Erythroblast (primary cell): ENCODE data around the gene TPP1.

Source experiments
- DNase-seq, 2 experiments: peaks; one replicate each; lab custom pipeline; 2025; lab: John Stamatoyannopoulos, UW
- GATA1 ChIP-seq: IDR thresholded peaks from 2 replicates; pipeline ENCODE4 v1.6.1; 2011; ENCODE audit warnings: low read depth, mild to moderate bottlenecking, control low read depth, low read length, moderate library complexity
- POLR2A ChIP-seq: IDR thresholded peaks from 2 replicates; pipeline ENCODE4 v1.6.1; 2011; ENCODE audit warnings: mild to moderate bottlenecking, low read length

The TPP1 gene

GRCh38 chr11:6618117-6619003 lies 862 bp downstream of the TPP1 start:
- peak; percentile 65 to 74 for DNase-seq
- TF ChIP-seq POLR2A (no peak), GATA1 (no peak)

GRCh38 chr11:6617315-6617781 lies 1.9 kb downstream of the TPP1 start:
- TF ChIP-seq GATA1, result no peak
- TF ChIP-seq POLR2A, result no peak
- DNase-seq, result no peak

GRCh38 chr11:6616596-6617250 lies 2.5 kb downstream of the TPP1 start:
- TF ChIP-seq GATA1 (no peak), POLR2A (no peak)
- DNase-seq, result no peak

- no peak for TF ChIP-seq GATA1
- TF ChIP-seq POLR2A, result peak; percentile 8
- no peak for DNase-seq
Observed at GRCh38 chr11:6615882-6616585, 3.2 kb downstream of the TPP1 start.

GRCh38 chr11:6615046-6615445 lies 4.2 kb downstream of the TPP1 start:
- DNase-seq, result no peak
- TF ChIP-seq POLR2A, result no peak
- TF ChIP-seq GATA1, result no peak

- no peak for DNase-seq
- TF ChIP-seq GATA1, result no peak
- TF ChIP-seq POLR2A, result no peak
Observed at GRCh38 chr11:6614446-6614845, 4.8 kb downstream of the TPP1 start.

- TF ChIP-seq GATA1, result no peak
- TF ChIP-seq POLR2A, result no peak
Observed at GRCh38 chr11:6613496-6613895, 5.7 kb downstream of the TPP1 start.

GRCh38 chr11:6612213-6613041 lies 6.8 kb downstream of the TPP1 start, which contains the start of gene TAF10:
Gene TAF10 (minus strand): TSS chr11:6612216. CDS start chr11:6612189, 27 bp downstream.
- DNase-seq, result peak; percentile 96 to 98
- TF ChIP-seq GATA1 (no peak), POLR2A (peak; percentile 97)

More at GRCh38 chr11:6613496-6613895, 5.7 kb downstream of the TPP1 start:
- no peak for DNase-seq

GRCh38 chr11:6611963-6612212 lies 7.3 kb downstream of the TPP1 start:
- TF ChIP-seq GATA1 (no peak), POLR2A (no peak)
- no peak for DNase-seq

GRCh38 chr11:6611092-6611962 lies 7.9 kb downstream of the TPP1 start:
- peak; percentile 60 to 71 for DNase-seq
- TF ChIP-seq GATA1 (no peak), POLR2A (no peak)

GRCh38 chr11:6610591-6610990 lies 8.6 kb downstream of the TPP1 start:
- TF ChIP-seq GATA1, result no peak
- TF ChIP-seq POLR2A, result no peak
- no peak for DNase-seq

- TF ChIP-seq GATA1 (no peak), POLR2A (peak; percentile 28)
- no peak for DNase-seq
Observed at GRCh38 chr11:6609502-6610015, 9.7 kb downstream of the TPP1 start.
